ENCODE data around the gene CCDC85A.

The CCDC85A gene

GRCh38 chr2:56364902-56365301 lies 181.1 kb downstream of the CCDC85A start:
- TF ChIP-seq GLIS3 (CRISPR knock-in tag; IDR thresholded peaks at IDR 0.05) (no peak), POU6F1 (CRISPR knock-in tag; IDR thresholded peaks at IDR 0.05; ENCODE audit: borderline replicate concordance, low read depth) (no peak), ZFP30 (CRISPR knock-in tag; IDR thresholded peaks at IDR 0.05) (no peak), CREB5 (CRISPR knock-in tag; IDR thresholded peaks at IDR 0.05; ENCODE audit: low read depth) (no peak), TCF4 (CRISPR knock-in tag; IDR thresholded peaks at IDR 0.05; ENCODE audit: borderline replicate concordance) (no peak), ESRRG (CRISPR knock-in tag; IDR thresholded peaks at IDR 0.05) (no peak), CSRNP3 (CRISPR knock-in tag; IDR thresholded peaks at IDR 0.05) (no peak), ISL1 (CRISPR knock-in tag; IDR thresholded peaks at IDR 0.05) (no peak), ZNF70 (CRISPR knock-in tag; IDR thresholded peaks at IDR 0.05) (no peak), BACH2 (CRISPR knock-in tag; IDR thresholded peaks at IDR 0.05; ENCODE audit: borderline replicate concordance) (no peak), PPARA (CRISPR knock-in tag; IDR thresholded peaks at IDR 0.05; ENCODE audit: borderline replicate concordance) (no peak), CSDC2 (CRISPR knock-in tag; IDR thresholded peaks at IDR 0.05) (no peak), PATZ1 (CRISPR knock-in tag; IDR thresholded peaks at IDR 0.05; ENCODE audit: borderline replicate concordance) (no peak), ZNF565 (CRISPR knock-in tag; conservative IDR thresholded peaks at IDR 0.05; ENCODE audit: low read depth) (no peak), ZC3H10 (CRISPR knock-in tag; IDR thresholded peaks at IDR 0.05) (no peak), ZNF8 (CRISPR knock-in tag; IDR thresholded peaks at IDR 0.05) (no peak)
- no peak for ATAC-seq

- peak; percentile 71 for ATAC-seq
- TF ChIP-seq CREB5 (CRISPR knock-in tag; IDR thresholded peaks at IDR 0.05; ENCODE audit: low read depth) (no peak), TSHZ2 (CRISPR knock-in tag; IDR thresholded peaks at IDR 0.05) (no peak), ZNF8 (CRISPR knock-in tag; IDR thresholded peaks at IDR 0.05) (no peak), TCF4 (CRISPR knock-in tag; IDR thresholded peaks at IDR 0.05; ENCODE audit: borderline replicate concordance) (no peak), PPARA (CRISPR knock-in tag; IDR thresholded peaks at IDR 0.05; ENCODE audit: borderline replicate concordance) (no peak), GLIS3 (CRISPR knock-in tag; IDR thresholded peaks at IDR 0.05) (no peak), PATZ1 (CRISPR knock-in tag; IDR thresholded peaks at IDR 0.05; ENCODE audit: borderline replicate concordance) (no peak), ZC3H10 (CRISPR knock-in tag; IDR thresholded peaks at IDR 0.05) (no peak), ARNTL (CRISPR knock-in tag; IDR thresholded peaks at IDR 0.05; ENCODE audit: borderline replicate concordance, low read depth) (no peak), ZFP3 (CRISPR knock-in tag; IDR thresholded peaks at IDR 0.05) (no peak), POU6F1 (CRISPR knock-in tag; IDR thresholded peaks at IDR 0.05; ENCODE audit: borderline replicate concordance, low read depth) (no peak), CSDC2 (CRISPR knock-in tag; IDR thresholded peaks at IDR 0.05) (no peak)
These were observed 185.5 kb downstream of the CCDC85A start for GRCh38 chr2:56369316-56369715.

Measured in SK-N-SH treated with all-trans-retinoic acid at 6 μM for 48 hours (cell line).